Esophagus squamous epithelium (tissue), 5 donors: ENCODE data around the gene AOC2. TPM values are rescaled to one million over a fixed set of nuclear protein-coding genes. Genes with fewer than 3 reads are reported as not detected.

Experiments used
- DNase-seq: peaks from one replicate; lab custom pipeline; 2025; lab: John Stamatoyannopoulos, UW
- H3K27ac ChIP-seq, 4 donors: fragments of 200-600 bp; sonication (generic); one replicate each; pipeline ENCODE4 v1.5.1; 2016 to 2019; ENCODE audit warnings: mild to moderate bottlenecking in 1 of 4
- H3K27me3 ChIP-seq, 4 donors: fragments of 200-600 bp; sonication (generic); 1 replicate in 3 of 4; 2 replicates in 1 of 4; pipeline versions ENCODE4 v1.5.1 to v1.6.0; 2017 to 2021; ENCODE audit warnings: antibody characterized with exemption in 1 of 4
- H3K36me3 ChIP-seq, 3 donors: fragments of 200-600 bp; sonication (generic); one replicate each; pipeline ENCODE4 v1.5.1; 2016 to 2019
- H3K4me1 ChIP-seq, 3 donors: fragments of 200-600 bp; sonication (generic); one replicate each; pipeline ENCODE4 v1.5.1; 2017 to 2019
- H3K4me3 ChIP-seq, 4 donors: fragments of 200-600 bp; sonication (generic); 1 replicate in 3 of 4; 2 replicates in 1 of 4; pipeline ENCODE4 v1.5.1; 2016 to 2019; ENCODE audit warnings: mild to moderate bottlenecking in 2 of 4, moderate library complexity in 1 of 4
- H3K9me3 ChIP-seq, 3 donors: fragments of 200-600 bp; sonication (generic); one replicate each; pipeline ENCODE4 v1.5.1; 2016 to 2019
- CTCF ChIP-seq, 6 experiments: fragments of 450-650 bp in 4 of 6; fragments of 200-600 bp in 2 of 6; sonication (generic) in 2 of 6; IDR thresholded peaks; one replicate each; pipeline ENCODE4 v1.5.1; 2016 to 2019; ENCODE audit warnings: antibody characterized with exemption in 6 of 6, mild to moderate bottlenecking in 4 of 6, moderate library complexity in 4 of 6
- POLR2A ChIP-seq, 4 donors: fragments of 450-650 bp; IDR thresholded peaks; one replicate each; pipeline ENCODE4 v1.6.1; 2017; ENCODE audit warnings: antibody characterized with exemption in 4 of 4, mild to moderate bottlenecking in 4 of 4, moderate library complexity in 3 of 4
- WGBS, 2 donors: methylation state at CpG; one replicate each; pipeline ENCODE4 v1.1.5; 2018; 5-methylcytosine and 5-hydroxymethylcytosine counted together
- intact Hi-C: fragments of 100-400 bp; cut with DNase I; formaldehyde crosslinking; loops from one replicate; pipeline ENCODE4 v1.15.0; 2022
- total RNA-seq, 4 donors: library from RNA; depleted of rRNA; stranded (reverse); fragments of >200 nt; gene quantifications; one replicate each; pipeline ENCODE4 v1.1.0, GENCODE V29; 2016
- donor health status: DM: yes; HTN: yes; CAD: no.

AOC2 gene
- total RNA-seq, 4 donors from 2014 or later: 0.61 to 2.1 (median 1.2) TPM

- no peak for TF ChIP-seq POLR2A (IDR thresholded peaks at IDR 0.05)
- no peak for TF ChIP-seq CTCF (IDR thresholded peaks at IDR 0.05)
- peaks cover 0 to 31% (median 8%) of the 10 kb centered on the region in 3 donors for H3K4me1 ChIP-seq
- intact Hi-C loops: loop anchor here (10.0 kb wide), 1 partner anchor 93 kb away; no protein-coding TSS in a partner anchor
- no peak for DNase-seq
- H3K9me3 ChIP-seq: no peaks in the 10 kb centered on the region
- H3K27ac ChIP-seq: no peak overlapping the region
- H3K36me3 ChIP-seq: peaks cover 14 to 88% (median 37%) of the 10 kb centered on the region in 3 donors
- H3K27me3 ChIP-seq: no peaks in the 10 kb centered on the region
- 59 to 69% methylated on average over 11 of the region's 11 CpGs for WGBS, 2 donors
- no peak overlapping the region for H3K4me3 ChIP-seq
Observed at GRCh38 chr17:42841975-42842685, 2.2 kb upstream of the AOC2 start.

GRCh38 chr17:42843358-42843934 lies 934 bp upstream of the AOC2 start:
- H3K4me1 ChIP-seq: peaks cover 0 to 35% (median 11%) of the 10 kb centered on the region in 3 donors
- peak; percentile 49 to 90 (median 84) for TF ChIP-seq CTCF (IDR thresholded peaks at IDR 0.05)
- no peak for TF ChIP-seq POLR2A (IDR thresholded peaks at IDR 0.05)
- no peaks in the 10 kb centered on the region for H3K27me3 ChIP-seq
- H3K36me3 ChIP-seq: peaks cover 13 to 75% (median 24%) of the 10 kb centered on the region in 3 donors
- peak overlapping the region in 3 of 4 donors; percentile 23 to 47 (median 32) for H3K27ac ChIP-seq
- intact Hi-C loops: loop anchor here (10.0 kb wide), 1 partner anchor 91 kb away; no protein-coding TSS in a partner anchor
- H3K9me3 ChIP-seq: no peaks in the 10 kb centered on the region
- DNase-seq: no peak
- WGBS, 2 donors: 33 to 34% methylated on average over 6 of the region's 6 CpGs
- H3K4me3 ChIP-seq: no peak overlapping the region

GRCh38 chr17:42844761-42845555 lies 578 bp downstream of the AOC2 start:
- intact Hi-C loops: loop anchor here (10.0 kb wide), 1 partner anchor 90 kb away; no protein-coding TSS in a partner anchor
- peaks cover 6 to 60% (median 17%) of the 10 kb centered on the region in 3 donors for H3K36me3 ChIP-seq

GRCh38 chr17:42845556-42845917 lies 1.2 kb downstream of the AOC2 start:
- H3K4me3 ChIP-seq: no peak overlapping the region
- no peak for DNase-seq
- H3K9me3 ChIP-seq: no peaks in the 10 kb centered on the region
- intact Hi-C loops: loop anchor here (10.0 kb wide), 1 partner anchor 89 kb away; no protein-coding TSS in a partner anchor
- H3K27me3 ChIP-seq: no peaks in the 10 kb centered on the region
- H3K36me3 ChIP-seq: peaks cover 6 to 54% (median 17%) of the 10 kb centered on the region in 3 donors
- WGBS, 2 donors: 86 to 89% methylated on average over 3 to 7 of the region's 12 CpGs
- TF ChIP-seq POLR2A (IDR thresholded peaks at IDR 0.05) (no peak), CTCF (IDR thresholded peaks at IDR 0.05) (no peak)
- peak overlapping the region in 2 of 4 donors; percentile 64 to 77 for H3K27ac ChIP-seq
- H3K4me1 ChIP-seq: peaks cover 0 to 50% (median 19%) of the 10 kb centered on the region in 3 donors

More at GRCh38 chr17:42844761-42845555, 578 bp downstream of the AOC2 start:
- Histone ChIP-seq H3K27me3 (no peaks in the 10 kb centered on the region), H3K27ac (peak overlapping the region in 2 of 4 donors; percentile 31 to 33), H3K4me1 (peaks cover 0 to 45% (median 13%) of the 10 kb centered on the region in 3 donors), H3K9me3 (no peaks in the 10 kb centered on the region), H3K4me3 (no peak overlapping the region)
- TF ChIP-seq CTCF (IDR thresholded peaks at IDR 0.05) (no peak), POLR2A (IDR thresholded peaks at IDR 0.05) (no peak)
- 82 to 88% methylated on average over 7 to 9 of the region's 24 CpGs for WGBS, 2 donors
- DNase-seq: no peak
